Lung (tissue), 12 donors: ENCODE results near the gene RPS27A. TPM values are rescaled to one million over a fixed set of nuclear protein-coding genes. Genes with fewer than 3 reads are reported as not detected.

ENCODE experiments used
- ATAC-seq: fragments of 200-7000 bp; cut with Tn5 transposase; one replicate; pipeline ENCODE4 v1.9.1; 2020; ENCODE audit warnings: moderate number of reproducible peaks; ENCODE audit not compliant: insufficient read depth, low FRiP score
- DNase-seq, 3 donors: peaks; one replicate each; pipeline ENCODE4 v3.0.0-alpha.2; 2013 to 2017
- H3K27ac ChIP-seq, 2 donors: one replicate each; pipeline ENCODE4 v1.5.1; 2013; ENCODE audit warnings: mild to moderate bottlenecking in 2 of 2, moderate library complexity in 2 of 2, control low read depth in 1 of 2, inconsistent platforms in 1 of 2, low read depth in 1 of 2, low read length in 1 of 2
- H3K27me3 ChIP-seq, 3 donors: one replicate each; pipeline ENCODE4 v1.5.1; 2013; ENCODE audit warnings: low read length in 2 of 3; ENCODE audit not compliant: control insufficient read depth in 3 of 3, insufficient read depth in 3 of 3
- H3K36me3 ChIP-seq, 4 donors: one replicate each; pipeline ENCODE4 v1.5.1; 2013; ENCODE audit warnings: low read length in 4 of 4, mild to moderate bottlenecking in 1 of 4, moderate library complexity in 1 of 4; ENCODE audit not compliant: control insufficient read depth in 4 of 4, insufficient read depth in 4 of 4
- H3K4me1 ChIP-seq, 5 donors: one replicate each; pipeline ENCODE4 v1.5.1; 2013; ENCODE audit warnings: low read length in 5 of 5, mild to moderate bottlenecking in 2 of 5, moderate library complexity in 1 of 5; ENCODE audit not compliant: control insufficient read depth in 5 of 5, insufficient read depth in 5 of 5
- H3K4me3 ChIP-seq: one replicate; pipeline ENCODE4 v1.5.1; 2013; ENCODE audit warnings: mild to moderate bottlenecking, control low read depth, moderate library complexity
- H3K9ac ChIP-seq, 2 donors: one replicate each; pipeline ENCODE4 v1.5.1; 2013; ENCODE audit warnings: low read length in 2 of 2, control low read depth in 1 of 2; ENCODE audit not compliant: insufficient read depth in 1 of 2
- H3K9me3 ChIP-seq, 4 donors: one replicate each; pipeline ENCODE4 v1.5.1; 2013; ENCODE audit warnings: low read length in 3 of 4, mild to moderate bottlenecking in 1 of 4, moderate library complexity in 1 of 4; ENCODE audit not compliant: control insufficient read depth in 4 of 4, insufficient read depth in 3 of 4
- WGBS, 2 donors: extraction: QIAGEN DNeasy Blood & Tissue Kit; methylation state at CpG; one replicate each; pipeline ENCODE4 v1.1.7; 2013; 5-methylcytosine and 5-hydroxymethylcytosine counted together
- polyA plus RNA-seq, 2 donors: library from polyadenylated mRNA; stranded (reverse); fragments of 200-250 nt; gene quantifications; one replicate each; pipeline ENCODE4 v1.2.1, GENCODE V29; 2013
- total RNA-seq, 2 donors: library from RNA; depleted of rRNA in 1 of 2; stranded (reverse); fragments of >200 nt in 1 of 2; gene quantifications; one replicate each; pipeline ENCODE4 v1.2.1, GENCODE V29; 2014 to 2021
- TF ChIP-seq, protein P1 (sequence below): IDR thresholded peaks from 2 replicates; pipeline ENCODE4 v1.5.1; 2012; ENCODE audit warnings: mild to moderate bottlenecking; ENCODE audit errors: control extremely low read depth, extremely low read depth
- donor health status: control.
- donor health status: control.
- donor health status: Bipolar disorder and iron deficiency.
- donor health status: healthy.
- donor health status: DM: yes; HTN: yes; CAD: no.

The RPS27A gene
- total and polyA plus RNA-seq, 4 donors: 715 to 1,640 (median 1,397) TPM

DNA sequence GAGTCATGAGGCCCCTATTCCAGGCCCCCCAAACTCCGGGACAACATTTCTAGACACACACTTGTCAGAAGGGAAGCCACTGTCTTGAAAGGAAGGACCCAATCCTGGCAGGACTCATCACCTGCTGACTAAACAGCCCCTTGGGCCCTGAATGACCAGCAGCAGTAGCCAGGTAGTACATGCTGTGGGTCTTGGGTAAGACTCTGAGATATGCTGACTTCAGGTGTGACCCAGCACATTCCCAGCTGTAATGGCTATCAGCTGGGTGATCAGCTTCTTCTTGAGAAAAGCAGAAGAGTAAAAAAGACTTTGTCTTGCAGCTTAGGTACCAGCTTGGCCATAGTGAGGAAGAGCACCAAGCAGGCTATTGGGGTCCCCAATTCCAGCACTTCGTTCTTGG is 36.0 kb upstream of the RPS27A start:
- H3K27me3 ChIP-seq: no peaks in the 10 kb centered on the region
- no peaks in the 10 kb centered on the region for H3K4me1 ChIP-seq
- no peak overlapping the region for H3K9ac ChIP-seq
- TF ChIP-seq, protein P1, sequence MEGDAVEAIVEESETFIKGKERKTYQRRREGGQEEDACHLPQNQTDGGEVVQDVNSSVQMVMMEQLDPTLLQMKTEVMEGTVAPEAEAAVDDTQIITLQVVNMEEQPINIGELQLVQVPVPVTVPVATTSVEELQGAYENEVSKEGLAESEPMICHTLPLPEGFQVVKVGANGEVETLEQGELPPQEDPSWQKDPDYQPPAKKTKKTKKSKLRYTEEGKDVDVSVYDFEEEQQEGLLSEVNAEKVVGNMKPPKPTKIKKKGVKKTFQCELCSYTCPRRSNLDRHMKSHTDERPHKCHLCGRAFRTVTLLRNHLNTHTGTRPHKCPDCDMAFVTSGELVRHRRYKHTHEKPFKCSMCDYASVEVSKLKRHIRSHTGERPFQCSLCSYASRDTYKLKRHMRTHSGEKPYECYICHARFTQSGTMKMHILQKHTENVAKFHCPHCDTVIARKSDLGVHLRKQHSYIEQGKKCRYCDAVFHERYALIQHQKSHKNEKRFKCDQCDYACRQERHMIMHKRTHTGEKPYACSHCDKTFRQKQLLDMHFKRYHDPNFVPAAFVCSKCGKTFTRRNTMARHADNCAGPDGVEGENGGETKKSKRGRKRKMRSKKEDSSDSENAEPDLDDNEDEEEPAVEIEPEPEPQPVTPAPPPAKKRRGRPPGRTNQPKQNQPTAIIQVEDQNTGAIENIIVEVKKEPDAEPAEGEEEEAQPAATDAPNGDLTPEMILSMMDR: no peak
- no peak for DNase-seq
- H3K4me3 ChIP-seq: no peak overlapping the region
- H3K9me3 ChIP-seq: no peaks in the 10 kb centered on the region
- H3K27ac ChIP-seq: no peak overlapping the region
- ATAC-seq: no peak
- peaks cover 0 to 12% (median 5%) of the 10 kb centered on the region in 4 donors for H3K36me3 ChIP-seq
- WGBS, 2 donors: 94 to 99% methylated on average over 2 of the region's 2 CpGs

DNA sequence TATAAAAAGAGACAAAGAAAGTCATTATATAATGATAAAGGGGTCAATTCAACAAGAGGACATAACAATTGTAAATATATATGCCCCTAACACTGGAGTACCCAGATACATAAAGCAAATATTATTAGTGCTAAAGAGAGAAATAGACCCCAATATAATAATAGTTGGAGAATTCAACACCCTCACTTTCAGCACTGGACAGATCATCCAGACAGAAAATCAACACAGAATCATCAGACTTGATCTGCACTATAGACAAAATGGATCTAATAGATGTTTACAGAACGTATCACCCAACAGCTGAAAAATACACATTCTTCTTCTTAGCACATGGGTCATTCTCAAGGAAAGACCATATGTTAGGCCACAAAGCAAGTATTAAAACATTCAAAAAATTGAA is 32.1 kb upstream of the RPS27A start:
- Histone ChIP-seq H3K4me1 (no peaks in the 10 kb centered on the region), H3K4me3 (no peak overlapping the region), H3K36me3 (peaks cover 0 to 11% (median 8%) of the 10 kb centered on the region in 4 donors), H3K9ac (no peak overlapping the region), H3K9me3 (no peaks in the 10 kb centered on the region), H3K27ac (no peak overlapping the region), H3K27me3 (no peaks in the 10 kb centered on the region)
- DNase-seq (no peak), ATAC-seq (no peak)
- TF ChIP-seq, protein P1: no peak
- WGBS, 2 donors: 89 to 95% methylated on average over 1 of the region's 1 CpG

DNA sequence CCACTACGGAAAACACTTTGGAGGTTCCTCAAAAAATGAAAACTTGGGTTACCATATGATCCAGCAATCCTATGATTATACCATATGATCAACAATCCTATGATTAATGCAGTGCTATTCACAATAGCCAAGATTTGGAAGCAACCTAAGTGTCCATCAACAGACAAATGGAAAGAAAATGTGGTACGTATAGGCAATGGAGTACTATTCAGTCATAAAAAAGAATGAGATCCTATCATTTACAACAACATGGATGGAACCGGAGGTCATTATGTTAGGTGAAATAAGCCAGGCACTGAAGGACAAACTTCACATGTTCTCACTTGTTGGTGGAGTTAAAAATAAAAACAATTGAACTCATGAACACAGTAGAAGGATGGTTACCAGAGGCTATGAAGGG is 28.0 kb upstream of the RPS27A start:
- WGBS, 2 donors: 97 to 100% methylated on average over 3 of the region's 3 CpGs
- DNase-seq (no peak), ATAC-seq (no peak)
- H3K27me3 ChIP-seq: no peaks in the 10 kb centered on the region
- peaks cover 0 to 12% (median 4%) of the 10 kb centered on the region in 4 donors for H3K36me3 ChIP-seq
- no peak overlapping the region for H3K27ac ChIP-seq
- H3K9ac ChIP-seq: no peak overlapping the region
- H3K4me1 ChIP-seq: no peaks in the 10 kb centered on the region
- H3K4me3 ChIP-seq: no peak overlapping the region
- H3K9me3 ChIP-seq: no peaks in the 10 kb centered on the region
- TF ChIP-seq, protein P1: no peak

DNA sequence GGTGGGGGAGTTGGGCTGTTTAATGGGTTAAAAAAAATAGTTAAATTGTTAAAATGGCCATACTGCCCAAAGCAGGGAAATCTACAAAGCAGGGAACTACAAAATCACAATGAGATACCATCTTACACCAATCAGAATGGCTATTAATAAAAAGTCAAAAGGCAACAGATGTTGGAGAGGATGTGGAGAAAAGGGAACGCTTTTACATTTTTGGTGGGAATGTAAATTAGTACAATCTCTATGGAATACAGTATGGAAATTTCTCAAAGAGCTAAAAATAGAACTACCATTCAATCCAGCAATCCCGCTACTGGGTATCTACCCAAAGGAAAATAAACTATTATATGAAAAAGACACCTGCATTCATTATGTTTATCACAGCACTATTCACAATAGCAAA is 27.5 kb upstream of the RPS27A start:
- Histone ChIP-seq H3K9ac (no peak overlapping the region), H3K36me3 (peaks cover 0 to 9% (median 3%) of the 10 kb centered on the region in 4 donors), H3K27ac (no peak overlapping the region), H3K9me3 (no peaks in the 10 kb centered on the region), H3K27me3 (no peaks in the 10 kb centered on the region), H3K4me3 (no peak overlapping the region), H3K4me1 (no peaks in the 10 kb centered on the region)
- TF ChIP-seq, protein P1: no peak
- no peak for DNase-seq
- WGBS, 2 donors: 95 to 100% methylated on average over 2 of the region's 2 CpGs
- no peak for ATAC-seq
